Measurements from ENCODE around the gene CD33. TPM values are rescaled to one million over a fixed set of nuclear protein-coding genes. Genes with fewer than 3 reads are reported as not detected.

CD33 gene
- total RNA-seq, 1 donor from 2014 or later = 10.7 TPM

- ATAC-seq (no peak), DNase-seq (ENCODE audit: low spot score) (no peak)
- intact Hi-C loops (cut with DNase I) = no loop called here
Measured at GRCh38 chr19:51253088-51253806, 28.4 kb downstream of the CD33 start.

GRCh38 chr19:51256155-51256625 is 31.3 kb downstream of the CD33 start:
- DNase-seq (ENCODE audit: low spot score) (no peak), ATAC-seq (no peak)
- intact Hi-C loops (cut with DNase I) = no loop called here

- no peak for DNase-seq (ENCODE audit: low spot score)
- ATAC-seq = no peak
Measured at GRCh38 chr19:51257471-51257870, 32.6 kb downstream of the CD33 start.

GRCh38 chr19:51258165-51259160 is 33.6 kb downstream of the CD33 start:
- ATAC-seq (no peak), DNase-seq (ENCODE audit: low spot score) (no peak)
- intact Hi-C loops (cut with DNase I) = no loop called here

More at GRCh38 chr19:51257471-51257870, 32.6 kb downstream of the CD33 start:
- intact Hi-C loops (cut with DNase I) = no loop called here

GRCh38 chr19:51259348-51260245 is 34.7 kb downstream of the CD33 start:
- ATAC-seq (no peak), DNase-seq (ENCODE audit: low spot score) (no peak)
- intact Hi-C loops (cut with DNase I) = no loop called here

GRCh38 chr19:51263808-51264207 is 38.9 kb downstream of the CD33 start:
- DNase-seq (ENCODE audit: low spot score) (no peak), ATAC-seq (no peak)
- intact Hi-C loops (cut with DNase I) = no loop called here

GRCh38 chr19:51271067-51271466 is 46.2 kb downstream of the CD33 start:
- DNase-seq (ENCODE audit: low spot score) (no peak), ATAC-seq (peak; percentile 32)
- intact Hi-C loops (cut with DNase I) = no loop called here

- no peak for DNase-seq (ENCODE audit: low spot score)
- intact Hi-C loops (cut with DNase I) = no loop called here
- no peak for ATAC-seq
Measured at GRCh38 chr19:51272183-51272810, 47.4 kb downstream of the CD33 start.

- DNase-seq (ENCODE audit: low spot score) (no peak), ATAC-seq (no peak)
- intact Hi-C loops (cut with DNase I) = no loop called here
Measured at GRCh38 chr19:51274049-51274770, 49.3 kb downstream of the CD33 start.

- no peak for ATAC-seq
- intact Hi-C loops (cut with DNase I) = no loop called here
- no peak for DNase-seq (ENCODE audit: low spot score)
Measured at GRCh38 chr19:51277112-51277511, 52.2 kb downstream of the CD33 start.

- ATAC-seq = no peak
- no peak for DNase-seq (ENCODE audit: low spot score)
- intact Hi-C loops (cut with DNase I) = no loop called here
Measured at GRCh38 chr19:51282335-51282734, 57.5 kb downstream of the CD33 start.

- ATAC-seq (no peak), DNase-seq (ENCODE audit: low spot score) (no peak)
- intact Hi-C loops (cut with DNase I) = no loop called here
Measured at GRCh38 chr19:51285682-51286081, 60.8 kb downstream of the CD33 start.

Small RNA genes within 50 kb of the gene (microRNA-seq; reads per million reads assigned to microRNA genes)
- not detected for gene MIR8074

Other genes with a start within 250 kb of the CD33 start
- gene KLK7, start 241.2 kb upstream of the CD33 start, total RNA-seq = 5.5 TPM
- gene KLK8, start 223.5 kb upstream of the CD33 start, total RNA-seq = 1.8 TPM
- gene KLK10, start 205.4 kb upstream of the CD33 start, total RNA-seq = 3.0 TPM
- 1.1 TPM for gene KLK11, start 198.5 kb upstream of the CD33 start, total RNA-seq
- not detected for gene KLK12, start 190.1 kb upstream of the CD33 start, total RNA-seq
- gene KLK13, start 160.0 kb upstream of the CD33 start, total RNA-seq = 0.58 TPM
- 2.8 TPM for gene KLK14, start 142.2 kb upstream of the CD33 start, total RNA-seq
- gene CTU1, start 116.7 kb upstream of the CD33 start, total RNA-seq = 6.1 TPM
- 5.3 TPM for gene SIGLEC9, start 100.2 kb upstream of the CD33 start, total RNA-seq
- gene SIGLEC7, start 82.8 kb upstream of the CD33 start, total RNA-seq = 2.0 TPM
- gene SIGLECL1, start 26.0 kb downstream of the CD33 start, total RNA-seq = not detected
- not detected for gene IGLON5, start 86.6 kb downstream of the CD33 start, total RNA-seq
- 1.8 TPM for gene VSIG10L, start 117.1 kb downstream of the CD33 start, total RNA-seq
- gene ETFB, start 141.3 kb downstream of the CD33 start, total RNA-seq = 65.0 TPM
- gene CLDND2, start 143.9 kb downstream of the CD33 start, total RNA-seq = 2.4 TPM
- 8.9 TPM for gene NKG7, start 147.6 kb downstream of the CD33 start, total RNA-seq
- not detected for gene LIM2, start 162.9 kb downstream of the CD33 start, total RNA-seq
- gene C19orf84, start 165.5 kb downstream of the CD33 start, total RNA-seq = not detected
- gene SIGLEC10, start 192.6 kb downstream of the CD33 start, total RNA-seq = 3.2 TPM
- 0.49 TPM for gene SIGLEC8, start 233.4 kb downstream of the CD33 start, total RNA-seq

All from sciatic nerve (tissue), 2 donors.